ENCODE results near the gene PINK1.
A peak's percentile ranks its signal among the peaks of the same experiment; 100 is the strongest.

Gene PINK1

DNA sequence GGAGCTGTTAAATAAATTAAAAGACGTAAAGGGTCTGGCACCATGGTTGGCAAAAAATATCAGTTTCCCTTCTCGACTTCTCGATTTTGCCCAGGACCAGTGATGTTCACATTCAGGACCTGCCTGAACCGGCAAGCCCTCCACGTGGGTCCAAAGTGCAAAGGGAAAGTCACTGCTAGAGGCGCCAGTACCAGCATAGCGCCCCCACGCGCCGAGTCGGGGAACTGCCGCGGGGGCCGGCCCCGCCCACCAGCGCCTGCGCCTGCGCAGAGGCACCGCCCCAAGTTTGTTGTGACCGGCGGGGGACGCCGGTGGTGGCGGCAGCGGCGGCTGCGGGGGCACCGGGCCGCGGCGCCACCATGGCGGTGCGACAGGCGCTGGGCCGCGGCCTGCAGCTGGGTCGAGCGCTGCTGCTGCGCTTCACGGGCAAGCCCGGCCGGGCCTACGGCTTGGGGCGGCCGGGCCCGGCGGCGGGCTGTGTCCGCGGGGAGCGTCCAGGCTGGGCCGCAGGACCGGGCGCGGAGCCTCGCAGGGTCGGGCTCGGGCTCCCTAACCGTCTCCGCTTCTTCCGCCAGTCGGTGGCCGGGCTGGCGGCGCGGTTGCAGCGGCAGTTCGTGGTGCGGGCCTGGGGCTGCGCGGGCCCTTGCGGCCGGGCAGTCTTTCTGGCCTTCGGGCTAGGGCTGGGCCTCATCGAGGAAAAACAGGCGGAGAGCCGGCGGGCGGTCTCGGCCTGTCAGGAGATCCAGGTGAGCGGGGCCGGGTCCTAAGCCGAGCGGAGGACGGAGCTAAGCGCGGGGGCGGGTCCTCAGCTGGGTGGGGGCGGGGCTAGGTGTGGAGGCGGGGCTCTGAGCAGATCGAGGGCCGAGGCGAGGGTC, at the start of gene PINK1:
PINK1 (plus strand) TSS at position 269 of the 875 bp plus-strand sequence; CDS start at position 360, 91 bp downstream.
- Mint-ChIP-seq H3K4me3 (peak within 1 kb of the TSS; percentile 86), H3K4me1 (ENCODE audit: low read depth) (peaks cover 13% of the 10 kb centered on the region), H3K27me3 (ENCODE audit: low read depth) (no peaks in the 10 kb centered on the region), H3K36me3 (ENCODE audit: low read depth) (no peaks in the 10 kb centered on the region), H3K9me3 (no peaks in the 10 kb centered on the region), H3K27ac (peak within 1 kb of the TSS; percentile 73)
- peak; percentile 87 for DNase-seq (ENCODE audit: low spot score)

GRCh38 chr1:20584890-20585289, 48.4 kb upstream of the PINK1 start:
- Mint-ChIP-seq H3K36me3 (ENCODE audit: low read depth) (no peaks in the 10 kb centered on the region), H3K4me3 (no peak overlapping the region), H3K4me1 (ENCODE audit: low read depth) (peaks cover 7% of the 10 kb centered on the region), H3K9me3 (no peaks in the 10 kb centered on the region), H3K27me3 (ENCODE audit: low read depth) (peaks cover 31% of the 10 kb centered on the region), H3K27ac (no peak overlapping the region)
- no peak for DNase-seq (ENCODE audit: low spot score)

- Mint-ChIP-seq H3K4me3 (no peak overlapping the region), H3K9me3 (no peaks in the 10 kb centered on the region), H3K4me1 (ENCODE audit: low read depth) (peaks cover 7% of the 10 kb centered on the region), H3K27ac (no peak overlapping the region), H3K27me3 (ENCODE audit: low read depth) (peaks cover 44% of the 10 kb centered on the region), H3K36me3 (ENCODE audit: low read depth) (no peaks in the 10 kb centered on the region)
- no peak for DNase-seq (ENCODE audit: low spot score)
These were observed 46.2 kb upstream of the PINK1 start for GRCh38 chr1:20586953-20587660.

DNA sequence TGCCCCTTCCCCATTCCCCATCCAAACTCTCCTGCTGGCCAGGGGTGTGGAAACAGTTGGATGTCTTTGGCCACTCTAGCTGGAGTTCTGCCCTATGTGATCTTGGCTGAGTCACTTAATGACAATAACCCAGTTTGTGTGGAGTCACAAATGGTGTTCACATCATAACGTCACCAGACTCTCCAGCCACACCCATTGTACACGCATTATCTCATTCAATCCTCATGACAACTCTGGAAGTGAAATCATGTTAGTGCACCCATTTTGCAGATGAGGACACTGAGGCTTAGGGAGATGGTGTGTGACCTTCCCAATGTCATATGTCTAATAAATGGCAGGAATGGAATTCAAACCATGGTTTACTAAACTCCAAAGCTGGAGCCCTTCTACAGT, 45.6 kb upstream of the PINK1 start:
- no peak for DNase-seq (ENCODE audit: low spot score)
- no peaks in the 10 kb centered on the region for H3K9me3 Mint-ChIP-seq
- no peak overlapping the region for H3K27ac Mint-ChIP-seq
- peaks cover 7% of the 10 kb centered on the region for H3K4me1 Mint-ChIP-seq (ENCODE audit: low read depth)
- H3K27me3 Mint-ChIP-seq (ENCODE audit: low read depth): peaks cover 47% of the 10 kb centered on the region
- no peak overlapping the region for H3K4me3 Mint-ChIP-seq
- no peaks in the 10 kb centered on the region for H3K36me3 Mint-ChIP-seq (ENCODE audit: low read depth)

DNA sequence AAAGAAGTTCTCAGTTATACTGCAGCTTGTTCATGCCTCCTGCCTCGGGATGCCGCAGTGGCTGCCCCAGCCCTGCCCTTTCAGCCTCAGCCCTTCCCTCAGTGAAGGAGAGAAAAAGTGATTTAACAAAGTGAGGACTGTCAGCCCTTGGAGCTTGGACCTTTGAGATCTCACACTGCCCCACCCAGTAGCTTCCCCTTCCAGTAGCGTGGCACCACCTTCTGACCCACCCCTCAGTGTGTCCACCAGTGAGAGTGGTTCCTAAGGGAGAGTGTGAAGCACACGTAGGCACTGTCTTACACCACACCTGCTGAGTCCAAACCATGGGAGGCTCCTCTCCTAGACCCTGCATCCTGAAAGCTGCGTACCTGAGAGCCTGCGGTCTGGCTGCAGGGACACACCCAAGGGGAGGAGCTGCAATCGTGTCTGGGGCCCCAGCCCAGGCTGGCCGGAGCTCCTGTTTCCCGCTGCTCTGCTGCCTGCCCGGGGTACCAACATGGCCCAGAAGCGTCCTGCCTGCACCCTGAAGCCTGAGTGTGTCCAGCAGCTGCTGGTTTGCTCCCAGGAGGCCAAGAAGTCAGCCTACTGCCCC, 44.5 kb upstream of the PINK1 start, which contains the start of gene CDA:
CDA (plus strand) TSS at position 464 of the 592 bp plus-strand sequence; CDS start at position 497, 33 bp downstream.
- Mint-ChIP-seq H3K4me3 (no peak within 1 kb of the TSS), H3K27ac (no peak within 1 kb of the TSS), H3K36me3 (ENCODE audit: low read depth) (no peaks in the 10 kb centered on the region), H3K27me3 (ENCODE audit: low read depth) (peaks cover 48% of the 10 kb centered on the region), H3K9me3 (no peaks in the 10 kb centered on the region), H3K4me1 (ENCODE audit: low read depth) (peaks cover 7% of the 10 kb centered on the region)
- DNase-seq (ENCODE audit: low spot score): no peak

- Mint-ChIP-seq H3K4me1 (ENCODE audit: low read depth) (peaks cover 7% of the 10 kb centered on the region), H3K4me3 (no peak overlapping the region), H3K27me3 (ENCODE audit: low read depth) (peaks cover 48% of the 10 kb centered on the region), H3K9me3 (no peaks in the 10 kb centered on the region), H3K36me3 (ENCODE audit: low read depth) (no peaks in the 10 kb centered on the region), H3K27ac (no peak overlapping the region)
- no peak for DNase-seq (ENCODE audit: low spot score)
These were observed 43.7 kb upstream of the PINK1 start for GRCh38 chr1:20589331-20590278.

DNA sequence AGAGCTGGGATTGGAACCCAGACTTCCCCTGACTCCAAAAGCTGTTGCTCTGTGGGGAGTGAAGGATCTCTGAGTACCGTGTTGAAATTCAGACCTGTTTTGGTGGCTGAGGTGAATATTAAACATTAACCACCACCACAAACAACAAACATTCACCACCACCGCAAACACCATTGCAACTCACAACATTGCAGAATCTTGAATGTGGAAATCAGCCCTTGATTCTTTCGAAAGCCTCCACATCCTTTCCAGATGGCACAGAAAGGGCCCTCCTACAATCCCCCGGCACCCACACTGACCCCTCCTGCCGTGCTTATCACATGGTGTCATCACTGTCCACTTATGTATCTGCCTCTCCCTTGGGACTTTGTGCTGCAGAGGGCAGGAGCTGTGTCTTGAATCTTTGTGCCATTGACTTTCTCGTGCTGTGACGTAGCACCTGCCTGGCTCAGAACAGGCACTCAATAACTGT, 42.9 kb upstream of the PINK1 start:
- H3K27me3 Mint-ChIP-seq (ENCODE audit: low read depth): peaks cover 48% of the 10 kb centered on the region
- no peaks in the 10 kb centered on the region for H3K9me3 Mint-ChIP-seq
- DNase-seq (ENCODE audit: low spot score): no peak
- no peak overlapping the region for H3K27ac Mint-ChIP-seq
- no peak overlapping the region for H3K4me3 Mint-ChIP-seq
- no peaks in the 10 kb centered on the region for H3K36me3 Mint-ChIP-seq (ENCODE audit: low read depth)
- peaks cover 7% of the 10 kb centered on the region for H3K4me1 Mint-ChIP-seq (ENCODE audit: low read depth)

- Mint-ChIP-seq H3K27ac (no peak overlapping the region), H3K4me1 (ENCODE audit: low read depth) (peaks cover 3% of the 10 kb centered on the region), H3K9me3 (no peaks in the 10 kb centered on the region), H3K36me3 (ENCODE audit: low read depth) (no peaks in the 10 kb centered on the region), H3K4me3 (no peak overlapping the region), H3K27me3 (ENCODE audit: low read depth) (peaks cover 31% of the 10 kb centered on the region)
- DNase-seq (ENCODE audit: low spot score): no peak
These were observed 39.5 kb upstream of the PINK1 start for GRCh38 chr1:20593756-20594155.

DNA sequence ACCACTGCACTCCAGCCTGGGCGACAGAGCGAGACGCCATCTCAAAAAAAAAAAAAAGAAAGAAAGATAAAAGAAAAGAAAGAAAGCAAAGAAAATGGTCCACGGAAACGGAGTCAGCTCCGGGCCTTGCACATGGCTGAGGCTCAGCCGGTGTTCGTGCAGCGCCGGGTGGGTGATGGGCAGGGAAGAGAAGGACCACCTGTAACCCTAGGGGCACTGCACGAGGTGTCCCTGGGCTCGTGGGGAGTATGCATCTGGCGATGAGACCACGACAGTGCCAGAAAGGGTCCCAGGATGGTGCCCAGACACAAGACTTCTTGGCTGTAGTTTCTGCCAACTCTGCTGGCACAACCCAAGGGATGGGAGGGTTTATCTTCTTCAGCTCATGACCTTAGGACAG, 38.5 kb upstream of the PINK1 start:
- no peak overlapping the region for H3K4me3 Mint-ChIP-seq
- peaks cover 23% of the 10 kb centered on the region for H3K27me3 Mint-ChIP-seq (ENCODE audit: low read depth)
- no peaks in the 10 kb centered on the region for H3K4me1 Mint-ChIP-seq (ENCODE audit: low read depth)
- no peaks in the 10 kb centered on the region for H3K36me3 Mint-ChIP-seq (ENCODE audit: low read depth)
- no peak for DNase-seq (ENCODE audit: low spot score)
- no peak overlapping the region for H3K27ac Mint-ChIP-seq
- H3K9me3 Mint-ChIP-seq: no peaks in the 10 kb centered on the region

GRCh38 chr1:20596106-20596505, 37.2 kb upstream of the PINK1 start:
- Mint-ChIP-seq H3K27me3 (ENCODE audit: low read depth) (peaks cover 14% of the 10 kb centered on the region), H3K27ac (no peak overlapping the region), H3K36me3 (ENCODE audit: low read depth) (no peaks in the 10 kb centered on the region), H3K4me1 (ENCODE audit: low read depth) (no peaks in the 10 kb centered on the region), H3K4me3 (no peak overlapping the region), H3K9me3 (no peaks in the 10 kb centered on the region)
- DNase-seq (ENCODE audit: low spot score): no peak

GRCh38 chr1:20597650-20598049, 35.6 kb upstream of the PINK1 start:
- Mint-ChIP-seq H3K9me3 (no peaks in the 10 kb centered on the region), H3K36me3 (ENCODE audit: low read depth) (no peaks in the 10 kb centered on the region), H3K27me3 (ENCODE audit: low read depth) (peaks cover 6% of the 10 kb centered on the region), H3K4me3 (no peak overlapping the region), H3K27ac (no peak overlapping the region), H3K4me1 (ENCODE audit: low read depth) (no peaks in the 10 kb centered on the region)
- DNase-seq (ENCODE audit: low spot score): no peak

DNA sequence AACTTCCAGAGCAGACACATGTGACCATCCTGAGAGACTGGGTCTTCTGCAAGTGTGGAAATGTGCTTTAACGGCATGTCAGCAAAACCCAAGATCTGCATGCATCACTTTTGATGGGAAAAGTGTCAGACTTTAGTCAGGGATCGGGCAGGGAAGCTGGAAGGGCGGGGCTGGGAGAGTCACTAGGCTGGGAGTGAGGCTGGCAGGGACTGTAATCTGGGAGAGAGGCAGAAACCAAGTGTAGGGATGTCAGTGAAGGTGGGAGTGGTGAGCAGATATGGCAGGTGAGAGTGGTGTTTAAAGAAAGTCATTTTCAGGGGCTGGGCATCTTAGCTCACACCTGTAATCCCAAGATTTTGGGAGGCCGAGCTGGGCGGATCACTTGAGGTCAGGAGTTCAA, 33.1 kb upstream of the PINK1 start:
- Mint-ChIP-seq H3K36me3 (ENCODE audit: low read depth) (no peaks in the 10 kb centered on the region), H3K27ac (no peak overlapping the region), H3K9me3 (no peaks in the 10 kb centered on the region), H3K4me3 (no peak overlapping the region), H3K27me3 (ENCODE audit: low read depth) (peaks cover 5% of the 10 kb centered on the region), H3K4me1 (ENCODE audit: low read depth) (no peaks in the 10 kb centered on the region)
- DNase-seq (ENCODE audit: low spot score): no peak

DNA sequence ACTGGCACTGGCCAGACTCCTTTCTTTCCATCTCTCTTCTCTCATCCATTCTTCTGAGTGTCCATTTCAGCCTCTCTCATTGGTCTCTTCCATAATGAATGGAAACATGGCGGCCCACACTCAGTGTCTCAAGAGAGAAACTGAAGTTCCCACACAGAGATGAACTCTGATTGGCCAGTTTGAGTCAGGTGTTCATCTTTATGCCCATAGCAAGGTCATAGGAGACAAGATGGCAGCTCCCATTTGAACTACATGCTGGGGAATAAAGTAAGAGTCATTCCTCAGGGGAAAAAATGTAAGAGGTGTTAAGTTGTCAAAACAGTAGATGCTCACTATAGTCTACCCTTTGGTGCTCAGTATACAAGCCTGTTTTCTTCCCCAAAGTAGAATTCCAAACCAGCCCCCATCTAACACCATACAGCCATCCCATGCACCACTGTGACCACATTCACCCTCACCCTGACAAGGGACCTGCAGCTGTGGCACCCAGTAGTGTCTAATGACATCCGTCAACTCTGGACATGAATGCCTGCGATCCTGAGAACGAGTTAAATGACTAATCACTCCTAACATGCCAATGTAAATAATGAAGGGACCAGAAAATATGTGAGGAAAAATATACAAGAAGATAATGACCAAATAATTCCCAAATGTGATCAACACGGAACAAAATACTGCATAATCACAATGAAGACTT, 32.0 kb upstream of the PINK1 start:
- no peak for DNase-seq (ENCODE audit: low spot score)
- peaks cover 5% of the 10 kb centered on the region for H3K27me3 Mint-ChIP-seq (ENCODE audit: low read depth)
- H3K4me1 Mint-ChIP-seq (ENCODE audit: low read depth): no peaks in the 10 kb centered on the region
- no peak overlapping the region for H3K4me3 Mint-ChIP-seq
- no peak overlapping the region for H3K27ac Mint-ChIP-seq
- H3K9me3 Mint-ChIP-seq: no peaks in the 10 kb centered on the region
- H3K36me3 Mint-ChIP-seq (ENCODE audit: low read depth): no peaks in the 10 kb centered on the region
